ENCODE results near the gene RAB44.

Gene RAB44

DNA sequence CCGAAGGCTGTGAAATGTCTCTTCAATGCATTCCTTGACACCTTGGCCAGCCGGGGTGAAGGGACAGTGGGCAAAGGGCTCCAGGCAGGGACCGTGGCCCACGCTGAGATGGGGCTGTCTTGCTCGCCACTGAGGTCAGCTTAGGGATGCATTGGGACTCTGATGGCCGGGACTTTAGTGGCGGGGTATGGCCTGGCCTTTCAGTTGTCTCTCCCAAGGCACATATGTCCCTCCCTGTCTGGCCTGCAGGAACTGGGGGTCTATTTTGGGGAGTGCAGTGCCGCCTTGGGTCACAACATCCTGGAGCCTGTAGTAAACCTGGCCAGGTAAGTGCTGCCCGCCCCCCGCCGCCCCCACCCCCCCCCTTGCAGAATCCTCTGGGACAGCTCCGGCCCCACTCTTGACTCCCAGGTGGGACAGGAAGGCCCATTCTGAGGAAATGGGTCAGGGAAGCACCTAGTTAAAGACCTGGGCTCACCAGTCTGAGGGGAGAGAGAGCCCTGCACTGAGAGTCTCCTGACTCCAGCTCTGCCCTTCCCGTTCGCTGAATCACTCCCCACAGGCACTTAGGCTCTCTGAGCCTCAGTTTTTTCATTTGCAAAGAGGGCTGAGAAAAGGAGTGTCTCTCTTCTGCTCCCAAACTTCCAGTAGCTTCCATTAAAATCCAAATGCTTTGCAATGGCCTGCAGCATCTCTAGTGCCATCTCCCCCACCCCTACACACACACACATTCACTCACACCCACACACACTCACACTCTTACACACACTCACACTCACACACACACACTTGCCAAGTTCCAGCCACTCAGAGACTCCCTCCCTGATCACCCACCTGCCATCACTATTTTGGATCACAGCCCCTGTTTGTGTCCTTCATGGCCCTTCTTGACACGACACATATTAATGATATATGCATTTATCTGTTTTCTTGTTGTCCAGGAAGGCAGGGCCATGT lies 33.1 kb downstream of the RAB44 start:
- Histone ChIP-seq H3K4me1 (ENCODE audit: control insufficient read depth, insufficient read depth, low read length) (peaks cover 10% of the 10 kb centered on the region), H3K4me3 (ENCODE audit: low read depth, low read length) (no peak overlapping the region), H3K36me3 (ENCODE audit: control insufficient read depth, insufficient read depth, low read length) (no peaks in the 10 kb centered on the region), H3K9me3 (ENCODE audit: control insufficient read depth, insufficient read depth, low read length) (no peaks in the 10 kb centered on the region), H3K9ac (ENCODE audit: low read depth, low read length) (no peak overlapping the region), H3K27me3 (ENCODE audit: control insufficient read depth, insufficient read depth, low read length) (no peaks in the 10 kb centered on the region)

DNA sequence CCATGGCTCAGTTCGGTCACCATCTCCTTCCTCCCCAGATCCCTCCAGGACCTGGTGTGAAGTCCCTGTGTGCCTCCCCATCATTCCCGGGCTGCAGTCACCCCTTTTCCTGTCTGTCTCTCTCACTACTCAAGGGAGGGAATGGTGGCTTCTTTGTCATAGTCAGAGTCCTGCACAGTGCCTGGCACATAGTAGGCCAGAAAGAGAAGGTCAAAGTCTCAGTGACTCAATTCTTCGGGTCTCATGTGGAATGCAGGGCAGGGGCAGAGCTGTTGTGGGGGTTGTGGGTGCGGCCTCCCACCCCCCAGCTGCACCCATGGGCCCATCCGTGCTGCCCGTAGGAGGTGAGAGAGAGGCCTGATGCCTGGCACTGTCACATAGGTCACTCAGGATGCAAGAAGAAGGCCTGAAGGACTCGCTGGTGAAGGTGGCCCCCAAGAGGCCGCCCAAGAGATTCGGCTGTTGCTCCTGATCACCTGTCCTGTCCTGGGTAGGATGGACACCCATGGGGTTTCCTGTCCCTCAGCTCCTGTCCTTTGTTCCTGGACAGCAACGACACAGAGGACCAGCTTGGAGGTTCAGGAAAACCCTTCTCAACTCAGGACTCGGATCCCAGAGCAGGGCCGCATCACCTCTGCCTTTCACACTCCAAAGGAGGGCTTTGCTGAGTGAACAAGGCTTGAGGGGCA lies 34.1 kb downstream of the RAB44 start:
- Histone ChIP-seq H3K36me3 (ENCODE audit: control insufficient read depth, insufficient read depth, low read length) (no peaks in the 10 kb centered on the region), H3K4me3 (ENCODE audit: low read depth, low read length) (no peak overlapping the region), H3K9ac (ENCODE audit: low read depth, low read length) (no peak overlapping the region), H3K9me3 (ENCODE audit: control insufficient read depth, insufficient read depth, low read length) (no peaks in the 10 kb centered on the region), H3K4me1 (ENCODE audit: control insufficient read depth, insufficient read depth, low read length) (peaks cover 10% of the 10 kb centered on the region), H3K27me3 (ENCODE audit: control insufficient read depth, insufficient read depth, low read length) (no peaks in the 10 kb centered on the region)

DNA sequence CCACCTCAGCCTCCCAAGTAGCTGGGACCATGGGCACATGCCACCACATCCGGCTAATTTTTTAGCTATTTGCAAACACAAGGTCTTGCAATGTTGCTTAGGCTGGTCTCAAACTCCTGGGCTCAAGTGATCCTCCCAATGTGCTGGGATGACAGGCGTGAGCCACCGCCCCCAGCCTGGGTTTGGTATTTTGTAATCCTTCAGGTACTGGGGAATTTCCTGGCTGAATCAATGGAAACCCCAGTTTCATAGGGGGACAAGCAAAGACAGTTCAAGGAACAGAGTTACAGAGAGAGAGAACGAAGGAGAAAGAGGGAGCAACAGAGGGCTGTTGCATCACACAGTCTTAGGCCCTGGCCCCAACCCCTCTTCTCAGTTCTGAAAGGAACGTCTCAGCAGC lies 35.7 kb downstream of the RAB44 start:
- H3K9ac ChIP-seq (ENCODE audit: low read depth, low read length), result no peak overlapping the region
- no peak overlapping the region for H3K4me3 ChIP-seq (ENCODE audit: low read depth, low read length)
- no peaks in the 10 kb centered on the region for H3K36me3 ChIP-seq (ENCODE audit: control insufficient read depth, insufficient read depth, low read length)
- H3K9me3 ChIP-seq (ENCODE audit: control insufficient read depth, insufficient read depth, low read length), result no peaks in the 10 kb centered on the region
- H3K27me3 ChIP-seq (ENCODE audit: control insufficient read depth, insufficient read depth, low read length), result no peaks in the 10 kb centered on the region
- H3K4me1 ChIP-seq (ENCODE audit: control insufficient read depth, insufficient read depth, low read length), result peaks cover 10% of the 10 kb centered on the region

DNA sequence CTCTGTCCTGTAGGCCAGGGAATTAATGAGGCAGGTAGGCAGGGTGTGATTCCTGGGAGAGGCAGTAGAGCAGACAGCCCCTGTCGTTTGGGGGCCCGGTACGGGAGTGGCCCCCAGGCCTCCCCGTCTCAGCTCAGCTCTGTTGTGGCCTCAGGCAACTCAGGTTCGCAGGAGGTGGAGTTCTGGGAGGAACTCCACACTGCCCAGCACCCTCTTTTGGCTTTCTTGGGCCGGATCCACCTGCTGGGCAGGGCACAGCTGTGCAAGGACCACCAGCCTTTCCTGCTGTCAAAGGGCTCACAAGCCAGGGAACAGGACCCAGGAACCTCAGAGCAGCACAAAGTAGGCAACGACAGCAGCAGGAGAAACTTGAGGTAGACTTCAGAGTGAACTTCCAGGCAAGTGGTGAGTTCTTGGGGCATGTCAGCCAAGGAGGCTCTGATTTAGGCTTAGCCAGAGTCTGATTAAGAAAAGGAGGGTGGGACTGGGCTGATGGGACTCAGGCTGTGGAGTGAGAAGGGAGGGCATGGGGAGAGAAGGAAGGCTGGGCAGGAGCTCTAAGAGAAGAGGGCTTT lies 36.9 kb downstream of the RAB44 start:
- H3K27me3 ChIP-seq (ENCODE audit: control insufficient read depth, insufficient read depth, low read length), result no peaks in the 10 kb centered on the region
- no peaks in the 10 kb centered on the region for H3K36me3 ChIP-seq (ENCODE audit: control insufficient read depth, insufficient read depth, low read length)
- H3K4me3 ChIP-seq (ENCODE audit: low read depth, low read length), result no peak overlapping the region
- peaks cover 10% of the 10 kb centered on the region for H3K4me1 ChIP-seq (ENCODE audit: control insufficient read depth, insufficient read depth, low read length)
- H3K9ac ChIP-seq (ENCODE audit: low read depth, low read length), result no peak overlapping the region
- no peaks in the 10 kb centered on the region for H3K9me3 ChIP-seq (ENCODE audit: control insufficient read depth, insufficient read depth, low read length)

DNA sequence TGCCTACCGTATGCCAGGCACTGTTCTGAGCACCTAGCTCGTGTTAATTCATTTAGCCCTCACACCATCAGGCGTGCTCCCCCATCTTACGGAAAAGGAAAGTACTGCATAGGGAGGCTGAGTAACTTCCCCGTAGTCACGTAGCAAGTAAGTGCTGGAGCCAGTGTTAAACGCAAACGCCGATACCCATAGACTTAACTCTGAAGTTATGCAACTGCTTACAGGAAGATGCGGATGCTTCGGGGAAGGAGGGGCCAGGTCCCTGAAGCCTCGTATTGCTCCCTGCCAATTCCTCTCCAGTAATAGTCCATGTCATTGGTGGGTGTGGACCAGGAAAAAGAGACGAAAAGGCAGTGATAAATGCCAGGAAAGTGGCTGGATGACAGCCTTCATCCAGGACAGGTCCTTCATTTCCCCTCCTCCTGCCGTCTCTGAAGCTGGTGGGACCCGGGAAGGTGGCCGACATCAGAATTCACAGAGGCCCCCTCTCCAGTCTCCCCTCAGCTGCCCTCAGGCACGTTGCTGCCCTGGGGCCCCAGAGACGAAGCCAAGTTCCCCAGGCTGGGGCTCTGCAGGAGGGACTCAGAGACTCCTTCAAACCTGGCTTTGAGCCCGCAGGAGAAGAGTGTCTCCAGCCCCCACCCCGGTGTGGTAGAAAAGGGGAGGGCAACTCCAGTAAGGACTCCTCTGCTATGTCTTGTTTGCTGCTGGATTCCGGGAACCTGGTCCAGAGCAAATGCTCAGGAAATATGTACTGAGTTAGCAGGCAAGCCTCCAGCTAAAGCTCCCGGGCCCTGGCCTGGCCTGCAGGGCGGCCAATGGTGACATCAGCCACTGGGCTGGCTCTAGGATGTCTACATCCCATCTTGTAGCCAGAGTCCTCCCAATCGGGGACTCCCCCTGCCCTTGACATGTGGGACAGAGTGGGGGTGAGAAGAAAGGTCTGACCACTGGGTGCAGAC lies 37.8 kb downstream of the RAB44 start:
- H3K9ac ChIP-seq (ENCODE audit: low read depth, low read length), result no peak overlapping the region

DNA sequence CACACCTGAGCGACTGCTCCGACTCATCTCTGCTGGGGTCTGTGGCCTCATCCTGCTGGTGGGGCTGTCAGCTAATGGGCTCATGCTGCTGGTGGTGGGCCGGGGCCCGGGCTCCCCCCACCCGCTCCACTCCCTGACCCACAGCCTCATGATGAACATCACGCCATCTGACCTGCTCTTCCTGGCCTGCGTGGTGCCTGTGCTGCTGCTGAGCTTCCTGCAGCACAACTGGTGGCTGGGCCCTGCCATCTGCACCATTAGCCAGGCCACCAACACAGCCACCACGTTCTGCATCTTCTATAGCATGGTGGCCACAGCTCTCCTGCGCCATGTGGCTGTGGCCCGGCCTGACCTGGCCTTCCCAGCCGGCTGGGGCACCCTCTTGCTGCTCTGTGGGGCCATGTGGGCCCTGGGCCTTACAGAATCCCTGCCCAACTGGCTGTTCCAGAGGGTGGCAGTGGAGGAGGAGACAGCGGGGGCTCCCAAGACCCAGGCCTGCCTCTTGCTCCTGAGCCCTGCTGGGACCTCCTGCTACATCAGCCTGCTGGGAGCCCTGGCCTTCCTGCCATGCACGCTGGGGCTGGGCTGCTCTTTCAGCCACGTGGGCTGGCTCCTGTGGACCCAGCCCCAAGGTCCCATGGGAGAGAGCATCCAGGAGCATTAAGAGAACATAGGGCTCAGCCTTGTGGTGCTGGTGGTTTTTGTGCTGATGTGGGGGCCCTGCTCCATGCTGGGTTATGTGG lies 39.6 kb downstream of the RAB44 start:
- no peaks in the 10 kb centered on the region for H3K9me3 ChIP-seq (ENCODE audit: control insufficient read depth, insufficient read depth, low read length)
- H3K27me3 ChIP-seq (ENCODE audit: control insufficient read depth, insufficient read depth, low read length), result no peaks in the 10 kb centered on the region
- no peaks in the 10 kb centered on the region for H3K36me3 ChIP-seq (ENCODE audit: control insufficient read depth, insufficient read depth, low read length)
- no peak overlapping the region for H3K4me3 ChIP-seq (ENCODE audit: low read depth, low read length)
- H3K9ac ChIP-seq (ENCODE audit: low read depth, low read length), result no peak overlapping the region
- H3K4me1 ChIP-seq (ENCODE audit: control insufficient read depth, insufficient read depth, low read length), result peaks cover 4% of the 10 kb centered on the region

More for the DNA sequence above, 37.8 kb downstream of the RAB44 start:
- Histone ChIP-seq H3K4me3 (ENCODE audit: low read depth, low read length) (no peak overlapping the region), H3K4me1 (ENCODE audit: control insufficient read depth, insufficient read depth, low read length) (peaks cover 10% of the 10 kb centered on the region), H3K27me3 (ENCODE audit: control insufficient read depth, insufficient read depth, low read length) (no peaks in the 10 kb centered on the region), H3K9me3 (ENCODE audit: control insufficient read depth, insufficient read depth, low read length) (no peaks in the 10 kb centered on the region), H3K36me3 (ENCODE audit: control insufficient read depth, insufficient read depth, low read length) (no peaks in the 10 kb centered on the region)

DNA sequence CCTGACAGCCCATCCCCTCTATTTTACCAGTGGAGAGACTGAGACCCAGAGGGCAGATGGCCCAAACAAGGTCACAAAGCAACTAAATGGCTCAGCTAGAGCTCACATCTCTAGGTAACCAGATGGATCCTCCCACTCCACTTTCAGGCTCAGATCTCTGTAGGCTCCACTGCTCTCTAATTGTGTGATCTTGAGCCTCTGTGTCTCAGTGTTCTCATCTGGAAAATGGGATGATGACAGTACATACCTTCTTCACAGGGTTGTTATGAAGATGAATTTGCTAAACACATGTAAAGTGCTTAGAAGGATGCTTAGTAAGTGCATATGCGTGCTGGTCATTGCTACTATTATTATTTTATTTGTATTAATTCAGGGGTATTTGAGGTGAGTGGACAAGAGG lies 40.5 kb downstream of the RAB44 start:
- no peaks in the 10 kb centered on the region for H3K27me3 ChIP-seq (ENCODE audit: control insufficient read depth, insufficient read depth, low read length)
- no peaks in the 10 kb centered on the region for H3K9me3 ChIP-seq (ENCODE audit: control insufficient read depth, insufficient read depth, low read length)
- H3K4me1 ChIP-seq (ENCODE audit: control insufficient read depth, insufficient read depth, low read length), result peaks cover 4% of the 10 kb centered on the region
- no peak overlapping the region for H3K4me3 ChIP-seq (ENCODE audit: low read depth, low read length)
- H3K36me3 ChIP-seq (ENCODE audit: control insufficient read depth, insufficient read depth, low read length), result no peaks in the 10 kb centered on the region
- H3K9ac ChIP-seq (ENCODE audit: low read depth, low read length), result no peak overlapping the region

DNA sequence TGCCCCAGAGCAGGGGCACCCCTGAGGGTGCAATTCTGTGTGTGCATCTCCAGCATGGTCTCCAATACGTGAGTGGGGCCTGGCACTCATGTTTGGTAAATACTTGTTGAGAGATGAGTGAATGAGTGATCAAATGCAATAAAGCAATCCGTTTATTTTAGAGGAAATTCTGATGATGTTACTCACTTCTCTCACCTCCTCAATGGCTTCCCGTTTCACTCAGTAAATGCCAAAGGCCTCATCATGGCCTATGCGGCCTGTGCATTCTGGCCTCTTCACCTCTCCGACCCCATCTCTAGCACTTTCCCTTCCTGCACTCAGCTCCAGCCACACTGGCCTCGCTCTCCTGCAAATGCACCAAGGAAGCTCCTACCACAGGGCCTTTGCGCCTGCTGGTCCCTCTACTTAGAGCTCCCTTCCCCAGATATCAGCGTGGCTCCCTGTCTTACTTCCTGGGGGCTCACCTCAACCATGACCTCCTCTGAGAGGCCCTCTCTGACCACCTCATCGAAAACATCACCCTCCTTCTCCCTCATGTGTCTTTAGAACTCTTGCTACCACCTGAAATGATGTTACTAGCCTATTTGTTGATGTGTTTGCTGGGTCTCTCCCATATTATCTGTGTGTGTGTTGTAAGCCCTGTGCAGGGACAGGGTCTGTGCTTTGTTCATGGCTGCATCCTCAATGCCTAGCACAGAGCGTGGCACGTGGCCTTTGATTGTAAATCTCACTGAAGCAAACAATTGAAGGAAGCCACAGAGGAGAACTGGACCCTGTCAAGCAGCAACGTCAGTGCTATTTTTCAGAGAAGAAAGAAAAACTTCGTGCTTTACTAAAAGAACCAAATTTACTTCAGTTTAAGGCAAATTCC lies 42.6 kb downstream of the RAB44 start:
- H3K9ac ChIP-seq (ENCODE audit: low read depth, low read length), result no peak overlapping the region
- H3K36me3 ChIP-seq (ENCODE audit: control insufficient read depth, insufficient read depth, low read length), result no peaks in the 10 kb centered on the region
- H3K9me3 ChIP-seq (ENCODE audit: control insufficient read depth, insufficient read depth, low read length), result no peaks in the 10 kb centered on the region
- no peak overlapping the region for H3K4me3 ChIP-seq (ENCODE audit: low read depth, low read length)
- peaks cover 1% of the 10 kb centered on the region for H3K4me1 ChIP-seq (ENCODE audit: control insufficient read depth, insufficient read depth, low read length)
- H3K27me3 ChIP-seq (ENCODE audit: control insufficient read depth, insufficient read depth, low read length), result no peaks in the 10 kb centered on the region

DNA sequence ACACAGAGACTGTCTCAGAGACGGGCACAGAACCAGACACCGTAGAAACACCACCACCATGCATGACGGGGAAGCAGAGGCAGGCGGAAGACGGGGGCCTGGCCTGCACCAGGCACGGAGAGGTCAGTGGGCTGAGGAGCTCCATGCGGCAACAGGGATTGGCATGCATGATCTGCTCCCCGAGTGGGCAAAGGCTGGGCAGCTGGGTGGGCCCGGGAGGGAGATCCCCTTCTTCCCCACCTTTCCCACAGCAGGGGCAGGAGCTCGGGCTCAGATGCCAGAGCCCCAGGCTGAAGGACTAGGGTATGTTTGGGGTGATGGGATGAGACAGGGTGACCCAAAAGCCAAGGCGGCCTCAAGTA lies 43.2 kb downstream of the RAB44 start:
- no peak overlapping the region for H3K9ac ChIP-seq (ENCODE audit: low read depth, low read length)
- H3K9me3 ChIP-seq (ENCODE audit: control insufficient read depth, insufficient read depth, low read length), result no peaks in the 10 kb centered on the region
- H3K4me1 ChIP-seq (ENCODE audit: control insufficient read depth, insufficient read depth, low read length), result no peaks in the 10 kb centered on the region
- H3K27me3 ChIP-seq (ENCODE audit: control insufficient read depth, insufficient read depth, low read length), result no peaks in the 10 kb centered on the region
- H3K36me3 ChIP-seq (ENCODE audit: control insufficient read depth, insufficient read depth, low read length), result no peaks in the 10 kb centered on the region
- H3K4me3 ChIP-seq (ENCODE audit: low read depth, low read length), result no peak overlapping the region

DNA sequence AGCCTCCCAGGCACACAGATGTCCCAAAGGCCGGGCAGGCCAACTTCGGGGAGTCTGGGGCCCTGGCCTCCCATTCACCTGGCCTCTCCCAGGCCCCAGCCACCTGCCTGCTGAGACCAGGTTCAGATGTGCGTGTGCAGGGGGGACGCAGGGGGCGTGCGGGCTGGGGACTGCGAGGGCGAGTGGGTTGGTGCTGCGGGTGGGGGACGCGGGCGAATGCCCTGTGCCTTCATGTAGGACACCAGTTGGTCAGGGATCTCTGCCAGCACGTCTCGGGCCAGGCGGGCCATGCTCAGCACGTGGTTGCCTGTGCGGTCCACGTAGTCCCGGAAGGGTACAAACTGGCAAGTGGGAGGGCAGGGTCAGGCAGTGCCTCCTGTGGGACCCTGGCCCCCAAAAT lies 44.5 kb downstream of the RAB44 start:
- no peaks in the 10 kb centered on the region for H3K36me3 ChIP-seq (ENCODE audit: control insufficient read depth, insufficient read depth, low read length)
- no peaks in the 10 kb centered on the region for H3K27me3 ChIP-seq (ENCODE audit: control insufficient read depth, insufficient read depth, low read length)
- no peaks in the 10 kb centered on the region for H3K9me3 ChIP-seq (ENCODE audit: control insufficient read depth, insufficient read depth, low read length)
- H3K4me3 ChIP-seq (ENCODE audit: low read depth, low read length), result no peak overlapping the region
- H3K4me1 ChIP-seq (ENCODE audit: control insufficient read depth, insufficient read depth, low read length), result no peaks in the 10 kb centered on the region
- H3K9ac ChIP-seq (ENCODE audit: low read depth, low read length), result no peak overlapping the region

Measured in iPS-15b (cell line).